NCI-H2029 (cell line): Measurements from ENCODE around the gene ARHGAP4.

Source experiments
- DNase-seq: peaks from one replicate; lab custom pipeline; 2025; lab: John Stamatoyannopoulos, UW

ARHGAP4 gene

DNA sequence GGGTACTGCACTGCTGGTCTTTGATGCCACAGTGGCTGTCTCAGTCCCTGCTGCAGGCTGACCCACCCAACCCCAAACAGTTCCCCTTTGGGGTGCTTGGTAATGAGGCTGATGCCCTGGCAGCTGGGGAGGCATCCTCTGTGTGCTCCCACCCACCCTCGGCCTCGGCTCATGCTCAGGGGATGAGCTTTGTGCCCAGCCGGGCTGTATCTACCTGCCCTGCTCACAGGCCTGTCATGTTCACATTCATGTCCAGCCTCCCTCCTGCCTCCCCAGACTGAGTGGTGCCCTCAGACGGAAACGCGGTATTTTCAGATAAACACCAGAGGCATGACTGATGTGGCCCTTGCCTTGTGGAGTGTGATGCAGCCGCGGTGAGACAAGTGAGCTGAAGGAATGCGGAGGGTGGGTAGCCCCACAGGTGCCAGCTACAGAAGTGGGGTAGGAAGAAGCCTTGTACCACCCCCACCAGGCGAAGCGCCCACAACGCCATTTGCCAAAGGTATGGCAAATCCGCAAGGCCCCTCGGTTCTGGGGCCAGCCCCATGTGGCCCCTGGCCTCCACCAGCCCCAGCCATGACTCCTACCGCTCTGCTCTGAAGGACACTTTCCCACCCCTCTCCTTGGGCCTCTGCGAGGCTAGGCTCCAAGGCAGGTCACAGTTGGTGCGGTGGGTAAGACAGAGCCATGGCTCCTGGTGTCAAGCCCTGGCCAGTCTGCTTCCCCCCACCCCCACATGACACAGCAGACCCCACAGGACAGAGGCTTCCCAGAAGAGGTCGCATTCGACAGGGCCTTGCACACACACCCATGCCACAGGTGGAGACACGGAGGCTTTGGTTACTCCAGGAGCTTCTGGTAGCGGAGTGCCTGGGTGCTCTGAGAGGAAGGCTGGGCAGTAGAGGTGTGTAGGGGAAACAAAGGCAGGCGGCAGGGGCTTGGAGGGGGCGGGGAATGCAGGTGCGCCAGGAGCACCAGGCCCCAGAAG lies 20.2 kb upstream of the ARHGAP4 start:
- DNase-seq = no peak

- DNase-seq = no peak
Observed at GRCh38 chrX:153944800-153945150, 18.7 kb upstream of the ARHGAP4 start.

- no peak for DNase-seq
Observed at GRCh38 chrX:153944140-153944799, 18.2 kb upstream of the ARHGAP4 start, which contains the start of gene RENBP. RENBP (minus strand) TSS chrX:153944643; CDS start chrX:153944610, 33 bp downstream.

- DNase-seq = no peak
Observed at GRCh38 chrX:153941336-153942252, 15.5 kb upstream of the ARHGAP4 start.

GRCh38 chrX:153939573-153939972 lies 13.5 kb upstream of the ARHGAP4 start:
- DNase-seq = no peak

DNA sequence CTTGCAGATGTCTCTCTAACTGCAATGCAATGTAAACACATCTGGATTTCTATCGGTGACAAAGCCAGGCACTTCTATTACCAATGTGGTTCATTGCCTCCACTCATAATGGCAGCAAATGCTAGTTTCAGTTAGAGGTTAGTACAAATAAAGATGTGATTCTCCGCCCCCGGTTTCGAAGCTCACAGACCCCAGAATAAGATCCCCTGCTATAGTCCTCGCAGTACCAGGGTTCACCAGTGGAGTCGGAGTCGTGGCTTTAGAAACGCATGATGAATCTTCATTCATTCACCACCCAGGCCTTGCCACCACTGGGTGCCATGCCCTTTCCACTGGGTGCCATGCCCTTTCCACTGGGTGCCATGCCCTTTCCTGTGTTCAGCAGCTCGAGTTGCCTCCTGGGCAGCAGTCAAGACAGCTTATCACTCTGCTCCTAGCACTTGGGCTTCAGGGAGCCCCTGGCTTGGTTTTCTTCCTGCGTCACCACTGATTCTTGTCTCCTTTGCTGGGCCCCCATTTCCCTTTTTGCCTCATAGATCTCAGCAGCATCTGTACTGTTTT lies 12.2 kb upstream of the ARHGAP4 start:
- no peak for DNase-seq

GRCh38 chrX:153937056-153937455 lies 11.0 kb upstream of the ARHGAP4 start:
- no peak for DNase-seq

DNA sequence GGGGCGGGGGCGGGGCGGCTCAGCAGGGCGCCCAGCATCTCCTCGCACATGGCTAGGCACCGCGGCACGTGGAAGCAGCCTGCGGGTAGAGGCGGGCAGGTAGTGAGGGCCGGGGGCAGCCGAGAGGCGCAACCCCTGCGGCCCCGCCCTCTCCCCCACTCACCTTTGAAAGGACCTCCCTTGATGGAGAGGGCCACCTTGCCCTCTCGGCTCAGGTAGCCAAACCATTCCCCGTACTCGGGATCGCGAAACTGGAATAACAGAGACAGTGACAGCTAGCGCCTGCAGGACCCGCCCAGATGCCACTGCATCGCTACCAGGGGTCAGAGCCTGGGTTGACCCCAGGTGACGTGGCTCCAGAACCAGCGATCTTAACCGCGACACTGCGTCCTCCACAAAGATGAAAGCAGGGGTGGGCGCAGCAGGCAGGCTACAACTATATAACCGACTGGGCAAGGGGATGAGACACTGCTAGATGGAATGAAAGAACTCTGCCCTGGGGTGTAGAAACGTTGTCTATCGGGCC lies 9.3 kb upstream of the ARHGAP4 start:
- no peak for DNase-seq

DNA sequence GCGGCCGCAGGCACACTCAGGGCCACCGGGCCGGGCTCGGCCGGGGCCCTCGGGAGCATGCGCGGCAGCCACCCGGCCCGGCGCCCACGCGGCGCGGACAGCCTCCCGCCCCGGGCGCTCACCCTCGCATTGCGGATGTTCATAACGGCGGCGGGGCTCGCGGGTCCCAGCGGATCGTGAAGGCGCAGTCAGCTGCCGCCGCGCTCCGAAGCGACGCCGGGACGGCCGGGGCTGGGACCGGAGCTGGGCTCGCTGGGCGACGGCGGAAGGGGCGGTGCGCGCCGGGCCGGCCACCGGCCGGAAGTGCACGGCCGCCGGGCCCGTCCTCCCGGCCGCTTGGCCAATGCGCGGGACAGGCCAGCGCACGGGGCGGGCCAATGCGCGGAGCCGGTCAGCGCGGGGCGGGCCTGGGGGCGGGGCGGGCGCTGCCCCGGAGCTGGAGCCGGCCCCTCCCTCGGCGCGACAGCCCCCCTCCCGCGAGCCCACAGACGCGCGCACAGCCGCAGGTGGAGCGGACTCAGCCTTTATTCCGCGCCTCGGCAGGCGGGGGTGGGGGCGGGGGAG lies 8.8 kb upstream of the ARHGAP4 start, which contains the start of gene NAA10:
NAA10 (minus strand) TSS at position 276 of the 564 bp plus-strand sequence; CDS start at position 143, 133 bp downstream.
- peak; percentile 61 for DNase-seq

DNA sequence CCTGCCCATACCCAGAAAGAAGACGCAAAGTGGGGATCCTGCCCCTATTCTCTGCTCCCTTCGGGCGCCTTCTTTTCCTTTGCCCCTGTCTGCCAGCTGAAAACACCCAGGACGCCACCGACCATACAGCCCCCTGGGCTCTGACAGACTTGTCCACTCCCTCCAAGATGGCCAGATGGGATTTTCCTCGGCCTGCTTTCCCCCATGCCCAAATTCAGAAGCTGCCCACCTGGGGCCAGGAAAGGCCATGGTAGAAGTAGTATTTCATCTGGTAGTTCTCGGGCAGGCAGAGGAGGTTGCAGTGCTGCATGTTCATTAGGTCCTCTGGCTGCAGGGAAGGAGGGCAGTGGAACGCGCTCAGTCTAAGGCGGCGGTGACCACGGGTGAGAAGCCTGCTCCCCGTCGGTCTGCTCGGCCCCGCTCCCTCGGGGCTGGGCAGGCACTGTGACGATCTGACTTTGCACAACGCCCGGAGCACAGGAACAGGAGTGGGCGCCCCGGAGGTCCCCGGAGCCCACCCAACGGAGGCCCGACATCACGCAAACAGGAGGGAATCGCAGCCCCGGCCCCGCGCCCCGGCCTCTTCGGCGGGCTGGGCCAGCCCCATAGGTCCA lies 8.2 kb upstream of the ARHGAP4 start:
- DNase-seq = no peak

- no peak for DNase-seq
Observed at GRCh38 chrX:153933748-153934147, 7.7 kb upstream of the ARHGAP4 start.

DNA sequence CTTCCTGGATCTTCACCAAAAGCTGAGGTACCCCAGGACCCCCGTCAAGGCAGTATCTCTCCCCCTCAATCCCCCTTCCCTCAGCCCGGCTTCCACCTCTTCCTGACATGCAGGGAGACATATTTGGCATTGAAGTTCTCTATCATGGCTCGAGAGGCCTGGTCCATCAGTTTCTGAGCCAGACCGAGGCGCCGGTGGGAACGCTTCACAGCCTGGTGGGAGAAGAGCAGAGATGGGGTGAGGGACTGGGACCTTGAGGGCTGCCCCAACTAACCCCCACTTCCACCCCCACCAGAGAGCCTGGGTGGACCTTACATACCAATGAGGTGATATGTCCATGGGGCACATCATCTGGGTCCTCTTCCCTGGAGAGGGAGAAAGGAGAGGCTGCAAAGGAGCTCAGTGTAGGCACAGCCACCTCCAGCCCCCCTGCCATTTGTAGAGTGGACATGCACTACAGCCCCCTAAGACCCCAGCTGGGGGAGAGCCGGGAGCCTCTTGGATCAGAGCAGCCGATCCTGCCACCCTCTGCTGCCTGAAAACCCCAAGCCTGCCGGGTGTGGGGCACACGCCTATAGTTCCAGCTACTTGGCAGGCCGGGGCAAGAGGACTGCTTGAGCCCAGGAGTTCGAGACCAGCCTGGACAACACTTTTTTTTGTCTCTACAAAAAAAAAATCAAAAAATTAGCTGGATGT lies 6.3 kb upstream of the ARHGAP4 start:
- DNase-seq = no peak

GRCh38 chrX:153931748-153932147 lies 5.7 kb upstream of the ARHGAP4 start:
- DNase-seq = no peak

GRCh38 chrX:153931151-153931550 lies 5.1 kb upstream of the ARHGAP4 start:
- DNase-seq = no peak

GRCh38 chrX:153930011-153930910 lies 4.2 kb upstream of the ARHGAP4 start:
- no peak for DNase-seq

- DNase-seq = no peak
Observed at GRCh38 chrX:153929576-153929975, 3.5 kb upstream of the ARHGAP4 start.

GRCh38 chrX:153928846-153929245 lies 2.8 kb upstream of the ARHGAP4 start:
- DNase-seq = no peak

GRCh38 chrX:153927922-153928760 lies 2.1 kb upstream of the ARHGAP4 start:
- DNase-seq = peak; percentile 90
